Skin of body (tissue), 2 donors: ENCODE data around the gene CA4. TPM values are rescaled to one million over a fixed set of nuclear protein-coding genes. Genes with fewer than 3 reads are reported as not detected.
"Not testable (repeated sequence)": the region's sequence is repeated elsewhere in the genome, so short reads cannot be mapped to it uniquely, and the experiment has no call there.

Experiments
- DNase-seq: peaks from one replicate; lab custom pipeline; 2025; lab: John Stamatoyannopoulos, UW
- total RNA-seq: library from RNA; depleted of rRNA; stranded (reverse); fragments of >200 nt; gene quantifications from one replicate; pipeline ENCODE4 v1.2.3, GENCODE V29; 2014

The CA4 gene
- total RNA-seq, 1 donor from 2014 or later = 3.2 TPM

DNA sequence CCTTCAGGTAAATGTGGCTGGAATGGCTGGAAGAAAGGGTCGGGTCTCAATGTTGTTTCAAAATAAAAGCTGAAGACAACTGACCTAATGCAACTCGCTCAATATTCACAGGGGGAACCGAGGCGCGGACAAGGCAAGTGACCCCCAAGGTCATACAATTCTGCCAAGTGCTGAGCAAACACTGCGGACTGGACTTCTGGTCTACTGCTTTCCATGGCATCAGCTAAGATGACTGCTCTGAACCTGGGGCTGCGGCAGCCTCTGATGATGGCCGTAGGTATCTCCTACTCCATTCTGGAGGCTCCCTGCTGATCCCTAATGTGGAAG is 21.9 kb downstream of the CA4 start:
- no peak for DNase-seq

DNA sequence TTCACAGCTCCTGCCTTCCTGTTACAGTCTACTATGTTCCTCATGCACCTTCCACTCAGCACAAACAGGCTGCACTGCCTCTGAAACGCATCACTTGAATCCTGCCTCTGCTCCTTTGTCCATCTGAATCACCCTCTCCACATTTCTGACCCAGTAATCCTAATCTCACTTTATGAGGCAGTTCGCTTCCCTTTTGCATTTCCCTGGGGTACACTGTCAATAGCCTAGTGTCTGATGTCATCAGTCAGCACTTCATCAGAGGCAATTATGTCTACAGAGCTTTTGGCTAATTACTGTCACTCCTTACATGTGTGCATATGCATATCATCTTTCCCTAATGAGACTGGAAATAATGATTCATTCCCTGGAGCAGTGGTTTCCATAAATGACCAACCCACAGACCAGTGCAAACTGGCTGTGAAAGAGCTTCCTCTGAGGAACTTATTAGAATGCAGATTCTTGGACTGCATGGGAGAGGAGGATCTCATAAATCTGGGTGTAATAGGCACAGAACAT is 23.6 kb downstream of the CA4 start:
- peak; percentile 28 for DNase-seq

DNA sequence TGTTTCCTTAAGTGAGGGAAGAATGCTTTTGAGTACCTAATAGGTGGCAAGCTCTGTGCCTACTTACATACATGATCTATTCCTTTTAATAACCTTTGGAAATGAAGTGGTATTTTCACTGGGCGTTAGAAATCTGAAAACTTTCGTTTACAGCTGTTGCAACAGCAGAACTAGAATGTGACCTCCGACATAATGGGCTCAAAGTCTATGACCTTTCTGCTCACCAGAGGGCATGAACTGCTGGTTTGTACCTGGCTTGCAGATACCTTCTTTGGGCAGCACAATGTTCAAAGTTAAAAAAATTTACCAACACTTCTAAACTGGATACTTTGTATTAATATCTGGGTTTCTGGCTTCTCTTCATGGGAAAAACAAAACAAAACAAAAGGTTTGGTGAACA is 24.3 kb downstream of the CA4 start:
- no peak for DNase-seq

DNA sequence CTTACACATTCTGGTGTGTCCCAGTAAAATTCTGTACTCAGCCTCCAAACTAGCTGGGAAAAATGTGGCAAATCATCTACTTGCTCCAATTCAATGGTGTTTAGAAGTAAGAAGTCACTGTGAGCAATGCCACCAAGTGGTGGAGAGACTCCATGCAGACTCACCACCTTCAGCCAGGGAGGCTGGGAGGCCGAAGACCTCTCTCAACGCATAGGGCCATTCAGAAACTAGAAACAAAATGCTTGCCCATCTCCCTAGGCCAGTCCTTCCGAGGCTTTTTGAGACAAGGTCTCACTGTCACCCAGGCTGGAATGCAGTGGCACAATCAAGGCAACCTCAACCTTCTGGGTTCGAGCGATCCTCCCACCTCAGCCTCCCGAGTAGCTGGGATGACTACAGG is 25.0 kb downstream of the CA4 start:
- DNase-seq = not testable (repeated sequence)

DNA sequence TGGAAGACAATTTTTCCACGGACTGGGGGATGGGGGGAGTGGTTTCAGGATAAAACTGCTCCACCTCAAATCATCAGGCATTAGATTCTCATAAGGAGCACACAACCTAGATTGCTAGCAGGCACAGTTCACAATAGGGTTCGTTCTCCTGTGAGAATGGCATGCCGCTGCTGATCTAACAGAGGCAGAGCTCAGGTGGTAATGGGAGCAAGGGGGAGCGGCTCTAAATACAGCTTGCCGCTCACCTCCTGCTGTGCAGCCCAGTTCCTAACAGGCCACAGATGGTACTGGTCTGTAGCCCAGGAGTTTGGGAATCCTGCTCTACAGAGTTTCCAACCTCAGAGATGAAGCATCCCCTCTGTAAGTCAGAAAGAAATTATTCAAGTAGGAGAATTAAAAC is 27.0 kb downstream of the CA4 start:
- DNase-seq = not testable (repeated sequence)

DNA sequence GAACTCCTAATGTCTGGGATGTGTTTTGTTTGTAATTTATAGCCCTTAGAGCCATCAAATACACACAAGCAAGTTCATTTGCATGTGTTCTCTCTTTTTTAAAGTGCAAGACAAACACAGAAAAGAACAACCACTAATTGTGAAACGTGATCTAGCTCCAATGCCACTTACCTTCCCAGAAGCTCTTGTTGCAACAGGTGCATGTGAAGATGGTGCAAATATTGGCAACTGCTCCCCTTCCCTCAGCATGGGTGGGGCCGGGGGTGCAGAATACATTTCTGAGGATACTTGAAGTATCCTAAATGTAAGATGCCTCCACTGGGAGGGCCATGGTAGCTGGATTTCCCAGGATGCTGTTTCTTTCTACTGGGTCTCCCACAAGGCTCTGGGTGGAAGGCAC is 28.4 kb downstream of the CA4 start:
- not testable (repeated sequence) for DNase-seq

DNA sequence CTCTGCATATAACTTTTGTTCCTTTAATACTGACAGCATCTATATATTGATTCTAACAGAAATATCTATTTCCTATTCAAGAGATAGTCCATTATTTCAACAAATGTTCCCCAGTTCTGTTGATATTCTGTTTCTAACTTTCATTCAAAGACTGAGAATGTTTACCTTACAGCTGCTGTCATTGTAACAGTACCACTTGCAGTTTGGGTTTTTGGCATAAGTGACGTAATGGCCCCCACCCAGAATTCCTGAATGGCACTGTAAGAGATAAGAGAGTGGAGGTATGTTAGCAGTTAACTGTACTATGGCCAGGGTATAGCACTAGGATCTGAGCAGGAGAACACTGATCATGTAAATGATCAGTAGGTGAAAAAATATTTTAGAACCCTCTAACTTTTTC is 30.6 kb downstream of the CA4 start:
- DNase-seq = not testable (repeated sequence)

DNA sequence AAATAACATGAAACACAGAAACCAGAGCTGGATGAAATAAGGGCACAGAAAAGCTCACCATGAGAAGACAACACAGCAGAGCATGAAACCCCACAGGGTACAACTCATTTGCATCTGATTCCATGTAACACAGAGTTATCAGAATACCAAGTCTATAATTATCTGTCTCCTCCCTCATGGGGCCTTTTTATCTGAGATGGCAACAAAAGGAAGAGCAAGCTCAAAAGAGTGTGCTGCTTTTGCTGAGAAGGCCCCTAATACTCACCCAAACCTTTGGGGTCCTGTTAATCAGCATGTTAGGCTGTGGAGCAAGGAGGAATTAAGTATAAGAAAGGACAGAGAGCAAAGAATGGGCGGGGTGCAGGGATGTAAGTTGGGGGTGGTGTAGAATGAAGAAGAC is 36.6 kb downstream of the CA4 start:
- not testable (repeated sequence) for DNase-seq

DNA sequence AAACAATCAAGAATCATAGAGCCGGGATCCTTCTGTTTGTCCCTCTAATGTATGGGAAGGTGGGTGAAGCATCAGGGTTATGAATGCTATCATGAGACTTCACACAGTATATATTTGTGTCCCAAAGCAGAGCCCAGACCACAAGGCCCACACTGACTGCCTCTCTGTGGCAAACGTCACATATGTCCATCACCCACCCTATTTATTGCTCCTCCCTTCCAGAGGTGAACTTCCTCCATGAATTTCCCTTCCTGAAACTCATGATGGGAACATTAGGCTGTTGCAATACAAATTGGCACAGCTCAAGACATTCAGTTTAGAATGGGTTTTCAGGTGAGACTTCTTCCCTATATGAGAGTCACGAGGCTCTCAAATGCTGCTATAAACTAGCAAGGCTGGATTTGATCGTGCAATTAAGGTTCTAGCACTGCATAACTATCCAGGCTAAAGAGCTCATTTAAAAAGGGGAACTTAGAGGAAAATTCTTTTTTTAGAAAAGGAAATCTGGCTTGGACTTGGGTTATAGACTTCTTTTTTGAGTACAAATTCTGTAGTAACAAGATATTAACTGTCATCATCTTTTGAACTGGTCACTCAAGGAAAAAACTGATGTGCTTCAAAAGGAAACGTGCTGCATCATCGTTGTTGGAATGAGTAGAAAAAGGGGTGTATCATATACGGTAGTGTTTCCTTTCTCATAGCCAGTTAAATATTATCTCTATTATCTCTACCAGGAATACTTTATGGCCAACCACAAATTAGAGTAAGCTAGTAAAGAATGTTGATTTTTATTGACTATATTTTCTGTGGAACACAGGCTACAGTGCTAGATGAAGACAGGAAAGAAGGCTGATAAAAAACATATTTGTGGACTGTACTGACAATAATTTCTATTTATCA is 37.3 kb downstream of the CA4 start:
- DNase-seq = not testable (repeated sequence)

DNA sequence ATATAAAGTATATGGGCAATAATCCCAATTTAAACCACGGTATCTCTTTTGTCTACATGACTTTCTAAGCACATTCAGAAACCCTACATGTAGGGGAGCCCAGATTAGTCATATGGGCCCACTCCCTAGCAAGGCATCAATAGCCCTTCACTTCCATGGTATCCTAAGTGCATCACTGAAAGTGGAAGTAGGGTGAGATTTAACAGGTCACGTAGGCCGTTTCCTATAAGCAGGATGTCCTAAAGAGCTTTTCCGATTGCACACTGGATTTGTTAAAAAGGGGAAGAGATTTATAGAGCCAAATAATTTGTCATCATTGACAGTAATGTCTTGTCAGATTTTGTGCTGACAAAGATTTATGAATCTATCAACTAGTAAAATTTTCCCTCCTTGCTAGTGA is 39.0 kb downstream of the CA4 start:
- no peak for DNase-seq

DNA sequence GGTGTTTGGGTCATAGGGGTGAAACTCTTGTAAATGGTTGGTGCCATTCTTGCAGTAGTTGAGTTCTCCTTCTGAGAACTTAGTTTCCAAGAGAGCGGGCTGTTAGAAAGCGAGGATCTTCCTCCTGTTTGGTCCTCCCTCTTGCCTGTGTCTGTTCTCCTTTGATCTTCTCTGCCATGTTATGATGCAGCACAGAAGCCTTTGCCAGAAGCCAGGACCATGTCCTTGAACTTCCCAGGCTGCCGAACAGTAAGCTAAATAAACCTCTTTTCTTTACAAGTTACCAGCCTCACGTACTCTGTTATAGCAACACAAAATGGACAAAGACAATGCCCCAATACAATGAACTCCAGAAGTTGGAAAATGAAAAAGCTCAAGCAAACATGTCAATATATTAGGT is 40.3 kb downstream of the CA4 start:
- DNase-seq = not testable (repeated sequence)

DNA sequence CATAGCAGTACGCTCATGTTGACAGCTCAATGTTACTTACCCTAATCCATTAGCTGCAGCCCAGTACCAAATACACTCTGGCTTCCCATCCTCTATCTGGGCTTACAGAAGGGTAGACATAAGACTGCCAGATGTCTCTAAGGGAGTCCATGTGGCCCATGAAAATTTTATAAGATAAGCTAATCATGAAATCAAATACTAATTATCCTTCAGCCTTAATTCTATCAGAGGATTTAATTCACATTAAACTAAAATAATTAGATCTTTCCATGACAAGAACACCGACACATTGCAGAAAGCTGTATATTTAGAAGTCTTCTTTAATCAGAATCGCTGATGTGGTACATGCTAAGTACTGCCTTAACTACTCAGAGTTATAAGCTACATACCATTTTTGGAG is 43.3 kb downstream of the CA4 start:
- DNase-seq = not testable (repeated sequence)

DNA sequence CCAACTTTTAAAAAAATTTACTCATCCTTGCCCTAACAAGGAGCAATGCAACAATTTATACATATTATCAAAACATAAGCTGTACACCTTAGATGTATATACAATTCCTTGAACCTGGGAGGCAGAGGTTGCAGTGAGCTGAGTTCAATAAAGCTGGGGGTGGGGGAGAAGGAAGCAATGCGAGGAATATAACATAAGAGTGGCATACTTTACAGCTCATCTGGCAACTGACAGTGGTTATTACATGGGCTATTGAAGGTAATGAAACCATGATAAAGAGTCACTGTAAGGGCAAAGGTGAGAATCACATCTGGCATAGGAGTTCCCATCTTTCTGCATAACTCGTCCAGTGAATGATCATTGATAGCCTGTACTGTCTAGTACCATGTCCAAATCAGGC is 43.7 kb downstream of the CA4 start:
- no peak for DNase-seq

DNA sequence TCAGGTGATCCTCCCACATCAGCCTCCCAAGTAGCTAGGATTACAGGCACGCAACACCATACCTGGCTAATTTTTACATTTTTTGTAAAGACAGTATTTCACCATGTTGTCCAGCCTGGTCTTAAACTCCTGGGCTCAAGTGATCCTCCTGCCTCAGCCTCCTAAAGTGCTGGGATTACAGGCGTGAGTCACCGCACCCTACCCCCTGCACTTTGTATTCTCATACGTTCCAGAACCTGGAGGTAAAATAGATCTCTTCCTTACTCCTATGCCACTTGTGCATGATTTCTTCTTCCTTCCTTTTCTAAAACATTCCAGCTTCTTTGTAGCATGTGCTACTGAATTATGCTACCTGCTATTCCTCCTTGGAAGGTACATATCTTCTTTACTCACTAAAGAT is 44.4 kb downstream of the CA4 start:
- not testable (repeated sequence) for DNase-seq

DNA sequence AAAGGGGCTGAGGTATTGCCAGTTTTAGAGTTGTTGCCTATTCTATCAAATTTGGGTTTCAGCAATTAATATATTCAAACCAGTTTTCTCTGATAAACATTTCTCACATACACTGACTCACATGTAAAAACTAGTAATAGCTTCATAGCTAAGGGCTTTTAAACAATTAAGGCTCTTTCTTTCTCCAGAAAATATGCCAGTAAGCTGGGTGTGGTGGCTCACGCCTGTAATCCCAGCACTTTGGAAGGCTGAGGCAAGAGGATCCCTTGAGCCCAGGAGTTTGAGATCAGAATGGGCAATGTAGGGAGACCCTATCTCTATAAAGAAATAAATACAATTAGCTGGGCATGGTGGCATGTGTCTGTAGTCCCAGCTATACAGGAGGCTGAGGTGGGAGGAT is 48.9 kb downstream of the CA4 start:
- DNase-seq = not testable (repeated sequence)

DNA sequence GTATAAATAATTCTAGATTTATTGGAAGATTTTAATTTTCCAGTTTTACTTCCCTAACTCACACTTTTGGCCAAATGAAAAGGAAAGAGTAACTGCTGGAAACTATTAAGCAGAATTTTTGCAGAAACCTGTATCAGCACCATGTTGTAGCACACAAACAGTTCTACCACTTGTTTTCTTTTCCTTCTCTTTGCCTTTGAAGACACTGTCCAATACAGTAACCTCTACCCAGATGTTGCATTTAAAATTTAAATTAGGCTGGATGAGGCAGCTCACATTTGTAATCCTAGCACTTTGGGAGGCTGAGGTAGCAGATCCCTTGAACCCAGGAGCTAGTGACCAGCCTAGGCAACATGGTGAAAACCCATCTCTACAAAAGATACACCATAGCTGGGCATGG is 56.0 kb downstream of the CA4 start:
- not testable (repeated sequence) for DNase-seq

DNA sequence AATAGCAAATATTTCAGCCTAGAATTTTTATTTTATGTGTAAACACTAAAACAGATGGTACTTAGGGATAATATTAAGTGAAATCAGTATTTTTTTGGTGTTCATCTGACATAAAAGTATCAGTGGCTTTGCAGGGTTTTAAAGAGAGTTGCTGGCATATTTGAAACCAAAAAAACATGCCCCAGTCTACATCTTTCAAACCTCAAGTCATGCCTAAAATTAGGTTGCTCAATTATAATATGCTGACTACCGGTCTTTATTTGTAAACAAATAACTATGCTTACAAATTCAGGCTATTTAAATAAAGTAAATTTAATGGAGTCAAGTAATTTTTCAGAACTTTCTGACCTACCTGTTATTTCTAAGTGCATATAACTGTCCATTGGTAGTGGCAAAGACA is 58.5 kb downstream of the CA4 start:
- DNase-seq = not testable (repeated sequence)

Other genes starting within 250 kb of the CA4 start
- 17.5 TPM for gene RNFT1, start 185.2 kb upstream of the CA4 start, total RNA-seq
- gene HEATR6, start 71.1 kb upstream of the CA4 start, total RNA-seq = 13.4 TPM
- gene USP32, start 242.2 kb downstream of the CA4 start, total RNA-seq = 58.2 TPM